Tibial nerve (tissue), 4 donors: Measurements from ENCODE around the gene CYP19A1. TPM values are rescaled to one million over a fixed set of nuclear protein-coding genes. Genes with fewer than 3 reads are reported as not detected.
"Not testable (repeated sequence)": the region's sequence is repeated elsewhere in the genome, so short reads cannot be mapped to it uniquely, and the experiment has no call there.

ENCODE experiments used
- DNase-seq, 2 donors: peaks; one replicate each; pipeline ENCODE4 v3.0.0-alpha.2; 2019; ENCODE audit warnings: low spot score in 2 of 2
- H3K27ac ChIP-seq, 4 donors: fragments of 200-600 bp; sonication (generic) in 3 of 4; one replicate each; pipeline ENCODE4 v1.5.1; 2017 to 2019; ENCODE audit warnings: mild to moderate bottlenecking in 1 of 4
- H3K27me3 ChIP-seq, 2 donors: fragments of 200-600 bp; sonication (generic) in 1 of 2; one replicate each; pipeline versions ENCODE4 v1.5.1 to v1.6.0; 2017 to 2019
- H3K36me3 ChIP-seq, 3 donors: fragments of 200-600 bp; sonication (generic); one replicate each; pipeline ENCODE4 v1.5.1; 2018 to 2019
- H3K4me1 ChIP-seq, 4 donors: fragments of 200-600 bp; sonication (generic) in 3 of 4; one replicate each; pipeline ENCODE4 v1.5.1; 2017 to 2019
- H3K4me3 ChIP-seq, 4 donors: fragments of 200-600 bp; sonication (generic) in 3 of 4; one replicate each; pipeline ENCODE4 v1.5.1; 2017 to 2019; ENCODE audit warnings: mild to moderate bottlenecking in 1 of 4, moderate library complexity in 1 of 4
- H3K9me3 ChIP-seq, 4 donors: fragments of 200-600 bp; sonication (generic) in 3 of 4; one replicate each; pipeline ENCODE4 v1.5.1; 2017 to 2019
- EP300 ChIP-seq, 2 donors: sonication (generic); formaldehyde crosslinking; IDR thresholded peaks; one replicate each; pipeline ENCODE4 v1.6.1; 2017; ENCODE audit warnings: antibody characterized with exemption in 2 of 2, mild to moderate bottlenecking in 1 of 2
- POLR2A ChIP-seq, 2 donors: fragments of 450-650 bp; IDR thresholded peaks; one replicate each; pipeline ENCODE4 v1.6.1; 2017; ENCODE audit warnings: antibody characterized with exemption in 2 of 2, mild to moderate bottlenecking in 2 of 2, moderate library complexity in 2 of 2
- WGBS, 2 donors: methylation state at CpG; one replicate each; pipeline ENCODE4 v1.1.5; 2018; 5-methylcytosine and 5-hydroxymethylcytosine counted together
- total RNA-seq, 4 donors: library from RNA; depleted of rRNA; stranded (reverse); fragments of >200 nt; gene quantifications; one replicate each; pipeline ENCODE4 v1.1.0, GENCODE V29; 2016
- TF ChIP-seq, protein P1 (sequence below), 5 experiments: fragments of 200-600 bp in 3 of 5; fragments of 450-650 bp in 2 of 5; sonication (generic) in 3 of 5; IDR thresholded peaks; one replicate each; pipeline ENCODE4 v1.5.1; 2016 to 2019; ENCODE audit warnings: antibody characterized with exemption in 5 of 5, mild to moderate bottlenecking in 3 of 5, moderate library complexity in 2 of 5

CYP19A1 gene
- total RNA-seq, 4 donors from 2014 or later: 6.3 to 124 (median 15.6) TPM

DNA sequence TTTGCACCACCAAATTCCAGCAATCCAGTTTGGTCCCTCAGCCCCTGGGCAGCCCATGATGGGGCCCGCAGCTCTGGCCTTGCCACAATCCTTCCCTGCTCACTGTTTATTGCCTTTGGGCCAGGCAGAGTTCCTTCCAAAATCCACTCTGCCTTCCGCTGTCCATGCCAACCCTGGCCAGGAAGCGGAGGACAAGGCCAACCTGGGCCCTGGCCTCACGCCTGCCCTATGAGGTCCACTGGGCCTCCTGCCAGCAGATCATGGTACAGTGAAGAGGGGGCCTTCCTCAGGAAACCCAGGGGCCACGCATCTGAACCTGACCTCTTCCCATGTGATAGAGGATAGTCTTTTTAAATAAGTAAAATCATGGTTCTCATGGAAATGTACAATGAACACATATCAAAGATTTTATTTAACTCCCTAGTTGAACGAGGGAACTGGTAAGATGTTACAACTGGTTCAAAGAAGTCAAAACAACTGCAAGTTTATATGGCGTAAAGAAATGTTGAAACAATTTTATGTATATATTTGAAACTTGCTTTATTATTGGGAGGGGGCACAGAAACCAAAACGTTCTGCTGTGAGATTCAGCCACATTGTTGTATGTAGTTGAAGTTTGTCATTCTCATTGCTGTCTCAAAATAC, 147.8 kb downstream of the CYP19A1 start:
- no peak for TF ChIP-seq EP300 (IDR thresholded peaks at IDR 0.05)
- TF ChIP-seq, protein P1, sequence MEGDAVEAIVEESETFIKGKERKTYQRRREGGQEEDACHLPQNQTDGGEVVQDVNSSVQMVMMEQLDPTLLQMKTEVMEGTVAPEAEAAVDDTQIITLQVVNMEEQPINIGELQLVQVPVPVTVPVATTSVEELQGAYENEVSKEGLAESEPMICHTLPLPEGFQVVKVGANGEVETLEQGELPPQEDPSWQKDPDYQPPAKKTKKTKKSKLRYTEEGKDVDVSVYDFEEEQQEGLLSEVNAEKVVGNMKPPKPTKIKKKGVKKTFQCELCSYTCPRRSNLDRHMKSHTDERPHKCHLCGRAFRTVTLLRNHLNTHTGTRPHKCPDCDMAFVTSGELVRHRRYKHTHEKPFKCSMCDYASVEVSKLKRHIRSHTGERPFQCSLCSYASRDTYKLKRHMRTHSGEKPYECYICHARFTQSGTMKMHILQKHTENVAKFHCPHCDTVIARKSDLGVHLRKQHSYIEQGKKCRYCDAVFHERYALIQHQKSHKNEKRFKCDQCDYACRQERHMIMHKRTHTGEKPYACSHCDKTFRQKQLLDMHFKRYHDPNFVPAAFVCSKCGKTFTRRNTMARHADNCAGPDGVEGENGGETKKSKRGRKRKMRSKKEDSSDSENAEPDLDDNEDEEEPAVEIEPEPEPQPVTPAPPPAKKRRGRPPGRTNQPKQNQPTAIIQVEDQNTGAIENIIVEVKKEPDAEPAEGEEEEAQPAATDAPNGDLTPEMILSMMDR (IDR thresholded peaks at IDR 0.05): no peak
- TF ChIP-seq POLR2A (IDR thresholded peaks at IDR 0.05): no peak
- H3K36me3 ChIP-seq: no peaks in the 10 kb centered on the region
- DNase-seq: no peak
- no peaks in the 10 kb centered on the region for H3K27me3 ChIP-seq
- no peak overlapping the region for H3K4me3 ChIP-seq
- H3K27ac ChIP-seq: no peak overlapping the region
- H3K9me3 ChIP-seq: no peaks in the 10 kb centered on the region
- H3K4me1 ChIP-seq: peaks cover 0 to 16% (median 0%) of the 10 kb centered on the region in 4 donors
- WGBS, 2 donors: 77 to 79% methylated on average over 8 of the region's 8 CpGs

DNA sequence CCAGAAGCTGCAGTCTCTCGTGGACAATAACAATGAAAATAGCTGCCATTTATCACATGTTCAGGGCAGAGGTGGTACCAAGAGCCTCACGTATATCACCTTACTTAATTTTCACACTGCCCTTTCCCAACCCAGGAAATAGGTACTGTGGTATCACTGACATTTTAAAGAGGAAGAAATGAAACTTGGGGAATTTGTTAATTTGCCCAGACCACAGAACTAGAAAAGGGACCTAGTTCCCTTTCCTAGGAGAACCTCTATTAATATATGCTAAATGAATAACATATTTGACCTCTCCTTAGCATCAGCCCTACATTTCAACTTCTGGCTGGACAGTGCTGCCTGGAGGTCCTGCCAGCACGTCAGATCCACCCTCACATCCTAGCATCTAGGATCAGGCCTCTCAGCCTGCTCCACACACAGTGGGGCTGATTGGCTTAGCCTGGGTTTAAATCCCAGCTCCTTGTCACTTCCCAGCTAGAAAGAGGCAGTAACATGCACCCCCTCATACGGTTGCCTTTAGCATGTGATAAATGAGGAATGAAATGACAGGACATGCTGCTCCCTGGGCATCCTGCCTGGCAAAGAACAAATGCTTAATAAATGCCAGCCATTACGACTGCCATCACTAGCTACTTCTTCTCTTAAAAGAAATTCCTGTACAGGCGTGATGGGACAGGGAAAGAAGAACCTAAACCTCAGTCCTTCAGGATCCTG, 148.6 kb downstream of the CYP19A1 start:
- no peak for TF ChIP-seq EP300 (IDR thresholded peaks at IDR 0.05)
- no peak for TF ChIP-seq POLR2A (IDR thresholded peaks at IDR 0.05)
- TF ChIP-seq, protein P1 (IDR thresholded peaks at IDR 0.05): no peak
- H3K27me3 ChIP-seq: no peaks in the 10 kb centered on the region
- H3K36me3 ChIP-seq: no peaks in the 10 kb centered on the region
- peaks cover 0 to 16% (median 0%) of the 10 kb centered on the region in 4 donors for H3K4me1 ChIP-seq
- H3K4me3 ChIP-seq: no peak overlapping the region
- H3K27ac ChIP-seq: no peak overlapping the region
- WGBS, 2 donors: 73 to 77% methylated on average over 6 of the region's 6 CpGs
- H3K9me3 ChIP-seq: no peaks in the 10 kb centered on the region
- no peak for DNase-seq

DNA sequence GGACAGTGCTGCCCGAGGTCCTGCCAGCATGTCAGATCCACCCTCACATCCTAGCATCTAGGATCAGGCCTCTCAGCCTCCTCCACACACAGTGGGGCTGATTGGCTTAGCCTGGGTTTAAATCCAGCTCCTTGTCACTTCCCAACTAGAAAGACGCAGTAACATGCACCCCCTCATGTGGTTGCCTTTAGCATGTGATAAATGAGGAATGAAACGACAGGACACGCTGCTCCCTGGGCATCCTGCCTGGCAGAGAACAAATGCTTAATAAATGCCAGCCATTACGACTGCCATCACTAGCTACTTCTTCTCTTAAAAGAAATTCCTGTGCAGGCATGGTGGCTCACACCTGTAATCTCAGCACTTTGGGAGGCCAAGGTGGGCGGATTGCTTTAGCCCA, 149.6 kb downstream of the CYP19A1 start:
- H3K9me3 ChIP-seq, H3K36me3 ChIP-seq, H3K27ac ChIP-seq, H3K27me3 ChIP-seq, DNase-seq, H3K4me3 ChIP-seq: not testable (repeated sequence)
- 91 to 95% methylated on average over 6 of the region's 6 CpGs for WGBS, 2 donors
- H3K4me1 ChIP-seq: peaks cover 0 to 16% (median 0%) of the 10 kb centered on the region in 4 donors

DNA sequence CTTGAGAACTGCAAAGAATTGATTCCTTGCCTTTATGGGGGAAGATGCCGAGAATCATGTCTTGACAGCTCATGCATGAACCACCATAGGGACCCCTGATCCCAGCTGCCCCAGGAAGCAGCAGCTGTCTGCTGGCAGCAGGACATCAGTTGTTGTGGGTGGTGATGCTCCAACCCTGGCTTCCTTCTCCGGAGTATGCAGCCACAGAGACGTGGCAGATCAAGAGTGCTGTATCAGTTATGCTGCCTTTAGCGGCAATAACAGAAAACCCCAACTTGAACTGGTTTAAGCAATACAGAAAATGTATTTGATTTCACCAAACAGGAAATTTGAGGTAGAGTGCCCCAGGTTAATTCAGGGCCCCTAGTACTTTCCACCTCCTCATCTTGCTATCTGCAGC, 151.5 kb downstream of the CYP19A1 start:
- Histone ChIP-seq H3K9me3 (no peaks in the 10 kb centered on the region), H3K4me3 (no peak overlapping the region), H3K27ac (no peak overlapping the region), H3K27me3 (no peaks in the 10 kb centered on the region), H3K36me3 (no peaks in the 10 kb centered on the region), H3K4me1 (no peaks in the 10 kb centered on the region)
- TF ChIP-seq POLR2A (IDR thresholded peaks at IDR 0.05) (no peak), EP300 (IDR thresholded peaks at IDR 0.05) (no peak)
- TF ChIP-seq, protein P1 (IDR thresholded peaks at IDR 0.05): no peak
- WGBS, 2 donors: 65 to 69% methylated on average over 4 of the region's 4 CpGs
- no peak for DNase-seq

DNA sequence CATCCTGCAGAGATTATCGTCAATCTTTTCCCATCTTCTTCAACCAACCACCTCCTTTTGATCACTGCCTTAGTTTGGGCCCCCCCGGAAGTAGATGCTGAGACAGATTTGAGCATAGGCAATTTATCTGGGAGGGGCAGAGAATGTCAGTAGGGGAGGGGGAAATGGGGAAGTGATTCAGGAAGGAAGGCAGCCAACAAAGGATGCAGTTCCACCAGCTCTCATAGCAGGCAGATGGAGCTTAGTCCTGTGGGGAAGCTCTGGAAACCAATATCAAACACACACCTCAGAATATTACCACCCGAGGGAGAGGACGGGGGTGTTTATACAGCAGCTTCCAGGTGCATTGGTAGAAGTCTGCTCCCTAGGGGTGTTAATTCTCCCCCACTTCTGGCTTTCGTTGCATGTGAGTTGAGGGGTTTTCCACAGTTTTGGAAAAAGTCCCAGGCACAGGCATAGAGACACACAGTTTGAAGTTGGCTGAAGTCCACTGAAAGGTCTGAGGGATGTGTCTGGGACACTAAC, 152.2 kb downstream of the CYP19A1 start:
- TF ChIP-seq EP300 (IDR thresholded peaks at IDR 0.05): no peak
- TF ChIP-seq, protein P1 (IDR thresholded peaks at IDR 0.05): no peak
- no peak for TF ChIP-seq POLR2A (IDR thresholded peaks at IDR 0.05)
- DNase-seq: no peak
- Histone ChIP-seq H3K36me3 (no peaks in the 10 kb centered on the region), H3K27ac (no peak overlapping the region), H3K27me3 (no peaks in the 10 kb centered on the region), H3K9me3 (no peaks in the 10 kb centered on the region), H3K4me3 (no peak overlapping the region), H3K4me1 (no peaks in the 10 kb centered on the region)
- 53 to 60% methylated on average over 5 of the region's 5 CpGs for WGBS, 2 donors
